GM18517 (cell line): ENCODE results near the gene PTPN1.
"Not testable (repeated sequence)": the region's sequence is repeated elsewhere in the genome, so short reads cannot be mapped to it uniquely, and the experiment has no call there.

ENCODE experiments used
- ATAC-seq: cut with Tn5 transposase; IDR thresholded peaks from one replicate; pipeline ENCODE4 v1.9.1; 2021; ENCODE audit warnings: mild to moderate bottlenecking, moderate library complexity; ENCODE audit not compliant: unreplicated experiment

PTPN1 gene

DNA sequence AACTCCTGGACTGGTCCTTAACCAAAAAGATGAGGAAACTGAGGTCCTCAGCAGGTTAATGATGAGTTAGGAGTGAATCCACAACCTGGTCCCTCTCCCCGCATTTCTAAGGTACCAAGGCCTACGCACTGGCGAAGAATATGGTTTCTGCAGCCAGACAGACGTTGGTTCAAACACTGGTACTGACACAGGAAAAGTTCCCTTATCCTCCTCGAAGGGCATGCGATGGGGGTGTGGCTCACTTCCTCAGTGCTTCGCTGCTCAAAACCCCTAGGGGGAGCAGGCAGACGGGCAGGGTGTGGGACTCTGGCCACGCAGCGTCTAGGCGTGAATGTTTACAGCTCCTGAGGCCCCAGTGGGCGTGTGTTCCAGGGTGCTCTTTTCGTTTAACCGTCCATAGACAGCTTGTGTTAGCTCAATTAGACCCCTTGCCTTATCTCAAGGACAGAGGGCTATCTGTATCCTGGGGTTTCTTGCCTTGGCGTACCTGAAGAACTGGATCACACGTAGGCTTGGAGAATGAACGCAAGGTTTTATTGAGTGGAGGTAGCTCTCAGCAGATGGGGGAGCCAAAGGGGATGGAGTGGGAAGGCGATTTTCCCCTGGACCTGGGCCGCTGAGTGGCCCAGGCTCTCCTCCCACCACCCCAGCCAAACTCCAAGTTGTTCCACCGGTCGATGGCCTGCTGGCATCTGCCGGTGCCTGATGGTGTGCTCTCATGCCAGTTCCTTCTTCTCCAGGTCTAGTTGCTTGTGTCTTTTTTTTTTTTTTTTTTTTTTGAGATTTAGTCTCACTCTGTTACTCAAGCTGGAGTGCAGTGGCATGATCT is 31.8 kb upstream of the PTPN1 start:
- peak; percentile 58 for ATAC-seq

GRCh38 chr20:50481741-50482140 is 28.4 kb upstream of the PTPN1 start:
- ATAC-seq, result no peak

DNA sequence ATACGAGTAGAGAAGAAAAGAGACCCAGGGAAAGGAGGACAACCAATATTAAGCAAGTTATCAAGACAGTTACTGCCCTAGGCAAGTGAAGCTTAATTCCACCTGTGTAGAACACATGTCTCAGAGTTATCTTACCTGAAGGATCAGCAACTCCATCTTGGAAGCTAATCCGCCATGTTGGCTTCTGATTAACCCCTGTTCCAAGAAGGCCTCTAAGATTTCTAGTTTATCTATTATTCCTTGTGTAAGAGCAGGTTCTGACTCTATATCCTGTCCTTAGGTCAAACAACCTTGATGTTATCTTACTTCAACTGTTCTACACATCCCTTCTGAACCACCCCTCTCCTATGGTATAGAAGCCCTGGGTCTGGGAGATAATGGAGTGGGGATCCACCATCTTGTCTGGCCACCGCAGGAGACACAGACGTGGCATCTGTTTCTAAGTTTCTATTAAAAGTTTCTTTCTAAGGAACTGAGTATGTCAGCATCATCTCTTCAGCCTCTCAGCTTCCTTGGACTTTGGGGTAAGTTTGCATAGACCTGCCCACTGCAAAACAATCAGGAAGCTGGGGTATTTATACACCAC is 27.7 kb upstream of the PTPN1 start:
- no peak for ATAC-seq

DNA sequence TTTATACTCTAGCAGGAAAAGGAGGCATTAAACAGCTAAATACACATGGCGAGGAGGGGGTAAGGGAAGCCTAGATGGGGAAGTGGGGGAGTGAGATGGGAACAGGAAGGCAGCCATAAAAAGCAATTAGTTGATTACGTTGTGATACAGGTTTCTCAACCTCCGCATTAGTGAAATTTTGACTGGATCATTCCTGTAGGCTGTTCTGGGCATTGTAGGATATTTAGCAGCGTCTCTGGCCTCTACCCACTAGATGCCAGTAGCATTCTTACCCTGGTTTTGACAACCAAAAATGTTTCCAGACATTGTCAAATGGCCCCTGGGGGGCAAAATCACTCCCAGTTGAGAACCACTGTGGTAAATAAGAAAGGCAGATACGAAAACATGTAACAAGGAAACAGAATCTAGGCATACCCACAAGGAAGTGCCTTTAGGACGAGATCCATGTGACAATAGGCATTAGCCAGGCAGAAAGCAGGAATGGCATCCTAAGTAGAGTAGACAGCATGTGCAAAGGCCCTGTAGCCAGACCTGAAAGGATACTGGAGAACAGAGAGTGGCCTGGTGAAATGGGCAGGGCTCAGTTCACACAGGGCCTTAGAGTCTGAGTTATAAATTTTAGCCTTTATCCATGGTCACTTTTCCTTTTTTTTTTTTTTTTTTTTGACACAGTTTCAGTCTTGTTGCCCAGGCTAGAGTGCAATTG is 25.8 kb upstream of the PTPN1 start:
- ATAC-seq, result no peak

DNA sequence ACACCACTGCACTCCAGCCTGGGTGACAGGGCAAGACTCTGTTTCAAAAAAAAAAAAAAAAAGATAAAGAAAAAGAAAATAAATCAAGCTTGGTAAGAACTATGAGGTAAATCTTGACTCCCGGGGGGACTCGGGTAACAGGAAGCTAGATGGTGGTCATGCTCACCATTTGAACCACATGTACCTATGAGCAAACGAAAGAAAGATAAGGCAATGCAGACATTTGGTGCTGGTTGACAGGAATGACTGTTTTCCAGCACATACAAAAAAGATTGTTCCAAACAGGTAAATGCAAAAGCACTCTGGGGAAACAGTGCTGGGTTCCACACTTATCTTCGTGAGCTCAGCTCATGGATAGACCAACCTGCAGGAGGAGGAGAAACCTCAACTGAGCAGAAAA is 22.8 kb upstream of the PTPN1 start:
- no peak for ATAC-seq

DNA sequence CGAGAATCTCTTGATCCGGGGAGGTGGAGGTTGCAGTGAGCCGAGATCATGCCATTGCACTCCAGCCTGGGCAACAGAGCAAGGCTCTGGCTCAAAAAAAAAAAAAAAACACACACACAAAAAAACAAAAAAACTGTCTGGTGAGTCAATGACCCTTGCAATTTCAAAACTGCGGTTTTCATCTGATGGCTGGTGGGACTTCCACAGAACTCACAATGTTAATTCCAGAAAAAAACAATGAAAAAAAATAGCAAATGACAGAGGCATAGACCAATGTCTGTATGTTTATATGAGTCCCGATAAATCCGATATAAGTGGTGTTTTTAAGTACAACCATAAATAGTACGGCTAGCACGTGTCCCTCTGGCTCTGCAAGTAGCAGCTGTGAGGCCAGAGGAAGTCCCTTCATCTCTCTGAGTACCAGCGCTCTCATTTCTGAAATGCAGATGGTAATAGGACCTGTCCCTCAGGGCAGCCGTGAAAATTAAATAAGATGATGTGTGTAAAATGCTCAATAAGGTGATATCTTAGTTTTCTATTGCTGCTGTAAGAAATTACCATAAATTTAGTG is 21.9 kb upstream of the PTPN1 start:
- ATAC-seq, result peak; percentile 55

- ATAC-seq, result no peak
Observed at GRCh38 chr20:50491168-50491567, 19.0 kb upstream of the PTPN1 start.

GRCh38 chr20:50491926-50492634 is 18.1 kb upstream of the PTPN1 start:
- no peak for ATAC-seq

- no peak for ATAC-seq
Observed at GRCh38 chr20:50493881-50494253, 16.3 kb upstream of the PTPN1 start.

- ATAC-seq, result no peak
Observed at GRCh38 chr20:50494428-50494827, 15.8 kb upstream of the PTPN1 start.

DNA sequence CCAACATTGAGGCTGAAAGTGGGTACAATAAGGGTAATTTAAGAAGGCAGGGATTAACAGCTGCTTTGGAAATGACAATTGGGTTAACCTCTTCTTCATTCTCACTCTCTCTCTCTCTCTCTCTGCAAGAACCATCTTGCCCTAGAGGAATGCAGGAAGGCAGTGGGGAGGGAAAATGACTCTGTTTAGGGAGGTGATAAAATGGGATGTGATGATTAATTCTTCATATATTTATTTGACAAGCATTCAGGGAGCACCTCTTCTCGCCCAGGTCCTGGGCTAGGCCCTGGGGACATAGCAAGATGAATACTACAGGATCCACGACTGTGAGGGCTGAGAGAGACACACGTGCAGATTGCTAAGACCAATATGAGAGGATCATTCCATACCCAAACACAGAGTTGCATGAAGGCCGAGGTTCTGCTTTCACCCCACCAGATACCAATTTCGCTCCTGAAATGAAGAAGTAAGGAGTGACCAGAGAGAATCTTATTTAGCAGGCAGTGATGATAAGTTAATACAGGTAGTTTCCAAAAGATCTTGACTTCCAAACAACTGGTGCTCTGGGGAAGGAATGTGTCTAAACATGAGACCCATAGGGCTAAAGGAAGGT is 13.3 kb upstream of the PTPN1 start:
- no peak for ATAC-seq

DNA sequence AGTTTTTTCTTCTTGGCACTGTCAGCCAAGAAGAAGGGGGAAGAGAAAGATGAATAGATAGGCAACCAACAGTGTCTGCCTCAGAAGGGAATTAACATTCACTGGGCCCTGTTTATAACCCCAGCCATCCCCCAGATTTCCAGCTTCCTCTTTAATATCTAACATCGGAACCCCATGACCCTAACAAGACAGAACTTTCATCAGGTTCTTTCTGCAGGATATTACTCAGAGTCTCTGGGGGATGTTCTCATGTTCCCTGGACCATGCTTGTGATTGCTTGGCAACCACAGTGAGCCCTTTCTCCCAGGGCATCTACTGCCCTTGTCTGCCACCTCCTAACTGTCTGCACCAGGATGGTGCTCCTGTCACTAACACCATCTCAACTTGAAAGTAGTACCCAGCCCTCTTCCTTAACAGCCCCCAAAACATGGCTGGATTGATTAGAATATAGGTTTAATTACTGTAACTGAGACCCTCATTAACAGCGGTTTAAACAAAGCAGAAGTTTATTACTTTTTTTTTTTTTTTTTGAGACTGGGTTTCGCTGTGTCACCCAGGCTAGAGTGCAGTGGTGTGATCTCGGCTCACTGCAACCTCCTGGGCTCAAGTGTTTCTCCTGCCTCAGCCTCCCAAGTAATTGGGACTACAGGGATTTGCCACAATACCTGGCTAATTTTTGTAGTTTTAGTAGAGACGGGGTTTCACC is 12.0 kb upstream of the PTPN1 start:
- no peak for ATAC-seq

DNA sequence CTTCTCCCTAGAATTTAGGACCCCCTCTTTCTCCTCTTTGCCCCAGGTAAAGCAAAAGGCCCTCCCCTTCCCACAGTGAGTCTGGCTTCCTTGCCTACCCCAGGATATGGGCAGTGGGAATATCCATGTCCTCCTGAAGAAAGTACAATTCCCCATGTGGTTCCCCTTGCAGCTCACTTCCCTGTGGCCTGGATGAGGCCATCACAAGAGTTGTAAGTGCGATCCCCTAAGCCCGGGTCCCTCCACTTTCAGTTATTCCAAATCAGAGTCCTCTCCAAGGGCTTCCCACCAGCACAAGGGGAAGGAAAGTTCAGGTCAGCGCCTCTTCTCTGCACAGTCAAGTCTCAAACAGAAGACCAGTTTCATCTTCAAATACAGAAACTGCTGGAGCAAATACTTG is 10.2 kb upstream of the PTPN1 start:
- ATAC-seq, result no peak

DNA sequence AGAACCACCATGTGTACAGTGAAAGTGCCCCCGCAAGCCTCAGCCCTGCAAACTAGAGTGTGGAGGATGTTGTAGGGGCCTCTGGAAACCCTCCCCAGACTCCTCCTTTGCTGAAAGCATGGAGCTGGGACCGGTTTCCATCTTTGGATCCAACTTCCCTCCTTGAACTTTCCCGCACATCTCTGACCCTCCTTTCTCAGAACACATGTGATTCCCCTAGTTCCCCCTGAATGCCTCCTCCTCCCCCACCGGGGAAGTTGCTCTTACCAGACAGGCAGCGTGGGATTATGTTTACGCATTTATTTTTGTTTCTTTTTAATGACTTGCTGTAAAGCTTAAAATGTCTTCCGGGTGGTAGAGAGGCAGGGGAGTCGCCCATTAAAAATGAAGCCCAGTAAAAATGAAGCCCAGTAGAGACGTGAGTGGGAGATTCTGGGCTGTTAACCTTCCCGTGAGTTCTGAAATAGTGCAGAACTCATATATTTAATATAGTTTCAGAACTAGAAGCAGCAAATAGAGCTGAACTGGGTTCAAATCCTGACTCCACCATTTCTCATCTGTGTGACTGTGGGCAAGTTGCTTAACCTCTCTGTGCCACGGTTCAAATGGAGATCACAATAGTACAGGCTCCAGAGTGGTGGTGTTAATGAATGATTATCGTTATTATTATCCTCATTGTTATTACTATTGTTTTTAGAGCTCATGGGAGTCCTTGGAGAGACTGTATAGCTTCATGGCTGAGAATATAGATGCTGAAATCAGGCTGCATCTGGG is 8.0 kb upstream of the PTPN1 start:
- ATAC-seq, result no peak

DNA sequence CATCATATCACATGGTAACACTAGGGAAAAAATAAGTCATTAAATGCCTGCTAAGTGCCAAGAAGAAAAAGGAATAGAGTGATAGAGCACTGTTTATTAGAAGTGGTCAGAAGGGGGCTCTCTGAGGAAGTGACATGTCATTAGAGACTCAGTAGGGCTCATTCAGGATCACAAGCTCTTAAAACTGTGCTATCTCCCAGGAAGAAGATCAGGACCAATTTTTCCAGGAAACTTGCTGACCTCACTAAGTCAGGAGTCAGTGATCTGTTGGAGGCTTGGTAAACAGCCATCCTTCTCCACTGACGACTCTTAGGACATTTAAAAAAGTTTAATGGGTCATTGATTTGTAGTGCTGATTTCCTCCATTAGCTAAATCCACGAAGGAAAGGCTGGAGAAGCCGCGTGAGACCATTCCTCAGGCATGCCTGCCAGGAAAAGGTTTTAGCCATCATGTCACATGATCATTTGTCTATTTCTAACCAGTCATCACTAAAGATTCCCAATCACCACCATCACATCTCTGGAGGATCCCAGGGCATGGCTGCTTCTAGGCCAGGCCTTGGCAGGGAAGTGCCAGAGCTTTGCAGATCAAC is 5.9 kb upstream of the PTPN1 start:
- ATAC-seq, result no peak

GRCh38 chr20:50506270-50506579 is 4.0 kb upstream of the PTPN1 start:
- no peak for ATAC-seq

GRCh38 chr20:50507745-50508144 is 2.4 kb upstream of the PTPN1 start:
- not testable (repeated sequence) for ATAC-seq

- no peak for ATAC-seq
Observed at GRCh38 chr20:50508171-50508755, 1.9 kb upstream of the PTPN1 start.
